Fibroblast of the aortic adventitia (primary cell): ENCODE results near the gene SUPV3L1. TPM values are rescaled to one million over a fixed set of nuclear protein-coding genes. Genes with fewer than 3 reads are reported as not detected.
A peak's percentile ranks its signal among the peaks of the same experiment; 100 is the strongest.

ENCODE experiments used
- DNase-seq: peaks from one replicate; pipeline ENCODE4 v3.0.0-alpha.2; 2010; ENCODE audit warnings: low read depth
- H3K4me3 ChIP-seq: 2 replicates; pipeline ENCODE4 v1.5.1; 2011; ENCODE audit warnings: low read depth, mild to moderate bottlenecking, control low read depth, low read length, moderate library complexity
- CTCF ChIP-seq: IDR thresholded peaks from 2 replicates; pipeline ENCODE4 v1.5.1; 2011; ENCODE audit warnings: mild to moderate bottlenecking, low read length, control low read depth, inconsistent platforms; ENCODE audit not compliant: insufficient read depth
- total RNA-seq: library from RNA; depleted of rRNA; stranded (reverse); fragments of >200 nt; gene quantifications from 2 replicates; pipeline ENCODE4 v1.2.3, GENCODE V29; 2012; ENCODE audit warnings: low replicate concordance

SUPV3L1 gene
- total RNA-seq, 1 donor, result 31.0 TPM

GRCh38 chr10:69220507-69220906 lies 40.5 kb downstream of the SUPV3L1 start:
- DNase-seq, result no peak
- no peak overlapping the region for H3K4me3 ChIP-seq
- TF ChIP-seq CTCF, result no peak

- TF ChIP-seq CTCF, result peak; percentile 81
- DNase-seq, result peak; percentile 76
- no peak overlapping the region for H3K4me3 ChIP-seq
Observed at GRCh38 chr10:69222157-69223027, 42.4 kb downstream of the SUPV3L1 start.

- TF ChIP-seq CTCF, result no peak
- H3K4me3 ChIP-seq, result no peak overlapping the region
- no peak for DNase-seq
Observed at GRCh38 chr10:69223028-69223342, 43.0 kb downstream of the SUPV3L1 start.

- no peak for DNase-seq
- TF ChIP-seq CTCF, result no peak
- no peak overlapping the region for H3K4me3 ChIP-seq
Observed at GRCh38 chr10:69224862-69225657, 45.0 kb downstream of the SUPV3L1 start.

GRCh38 chr10:69225681-69226080 lies 45.6 kb downstream of the SUPV3L1 start:
- no peak for DNase-seq
- TF ChIP-seq CTCF, result no peak
- H3K4me3 ChIP-seq, result no peak overlapping the region

- TF ChIP-seq CTCF, result no peak
- no peak overlapping the region for H3K4me3 ChIP-seq
- no peak for DNase-seq
Observed at GRCh38 chr10:69226919-69227450, 47.0 kb downstream of the SUPV3L1 start.
